Endothelial cell of umbilical vein (primary cell): ENCODE measurements around the gene LIN28B. TPM values are rescaled to one million over a fixed set of nuclear protein-coding genes. Genes with fewer than 3 reads are reported as not detected.

ENCODE experiments used
- BruUV-seq: library from RNA; stranded (reverse); fragments of 400-500 nt; replicated peaks from 2 replicates; lab custom pipeline; 2021; lab: Mats Ljungman, UMichigan
- CTCF ChIA-PET: fragments of 300-600, 350-600 bp; sonication (Branson Sonifier 250); formaldehyde crosslinking; loops from one replicate; lab custom pipeline; 2021; ENCODE audit warnings: antibody characterized with exemption, inconsistent platforms; lab: Charles Lee
- POLR2A ChIA-PET: fragments of 300-600, 350-600 bp; sonication (Branson Sonifier 250); formaldehyde crosslinking; loops from one replicate; lab custom pipeline; 2021; ENCODE audit warnings: antibody characterized with exemption, inconsistent platforms; lab: Charles Lee
- DNase-seq: peaks from one replicate; pipeline ENCODE4 v3.0.0-alpha.2; 2011; ENCODE audit warnings: low read depth, low spot score
- FAIRE-seq: peaks from 2 replicates; lab custom pipeline; 2011; peaks lifted over from hg19 to GRCh38; lab: Jason Lieb, UNC
- H2AFZ ChIP-seq: 2 replicates; pipeline ENCODE4 v1.6.0; 2012; ENCODE audit warnings: low read depth, low read length, control low read depth, inconsistent platforms
- H3K27ac ChIP-seq: 2 replicates; pipeline ENCODE4 v1.5.1; 2011; ENCODE audit warnings: low read depth, mild to moderate bottlenecking, control low read depth, low read length, moderate library complexity; ENCODE audit not compliant: insufficient read depth
- H3K27me3 ChIP-seq, 2 experiments: 2 replicates each; pipeline versions ENCODE4 v1.6.0 to v1.6.1; 2011; ENCODE audit warnings: low read length in 2 of 2, mixed read lengths in 1 of 2; ENCODE audit not compliant: control insufficient read depth in 2 of 2, insufficient read depth in 2 of 2
- H3K36me3 ChIP-seq, 2 experiments: 2 replicates in 1 of 2; 3 replicates in 1 of 2; pipeline ENCODE4 v1.5.1; 2011; ENCODE audit warnings: low read length in 2 of 2, mild to moderate bottlenecking in 1 of 2, moderate library complexity in 1 of 2; ENCODE audit not compliant: control insufficient read depth in 2 of 2, insufficient read depth in 2 of 2; ENCODE audit errors: extremely low read depth in 1 of 2
- H3K4me1 ChIP-seq: 3 replicates; pipeline ENCODE4 v1.5.1; 2011; ENCODE audit warnings: mild to moderate bottlenecking, low read length; ENCODE audit not compliant: control insufficient read depth, insufficient read depth; ENCODE audit errors: extremely low read depth
- H3K4me2 ChIP-seq: 2 replicates; pipeline ENCODE4 v1.6.1; 2011; ENCODE audit warnings: low read length, control low read depth, mixed read lengths; ENCODE audit not compliant: insufficient read depth
- H3K4me3 ChIP-seq, 3 experiments: fragments of 200-600 bp in 1 of 3; sonication (generic), shearing (Covaris generic) in 1 of 3; replicated peaks in 1 of 3; 2 replicates each; pipeline ENCODE4 v1.5.1; 2011 to 2016; ENCODE audit warnings: control low read depth in 3 of 3, low read length in 3 of 3, mild to moderate bottlenecking in 2 of 3, inconsistent platforms in 1 of 3, low read depth in 1 of 3, moderate library complexity in 1 of 3; ENCODE audit not compliant: insufficient read depth in 1 of 3
- H3K79me2 ChIP-seq: 2 replicates; pipeline ENCODE4 v1.6.0; 2012; ENCODE audit warnings: low read length, inconsistent platforms; ENCODE audit not compliant: control insufficient read depth, insufficient read depth
- H3K9ac ChIP-seq: replicated peaks from 2 replicates; pipeline ENCODE3; 2011; ENCODE audit warnings: low read length, control low read depth; ENCODE audit not compliant: insufficient read depth; ENCODE audit errors: extremely low read depth
- H3K9me1 ChIP-seq: replicated peaks from 3 replicates; pipeline ENCODE4 v1.6.0; 2011; ENCODE audit warnings: mild to moderate bottlenecking, low read length; ENCODE audit not compliant: control insufficient read depth, insufficient read depth; ENCODE audit errors: extremely low read depth
- H3K9me3 ChIP-seq: replicated peaks from 2 replicates; pipeline ENCODE4 v1.5.1; 2012; ENCODE audit warnings: low read length, inconsistent platforms; ENCODE audit not compliant: control insufficient read depth, insufficient read depth
- H4K20me1 ChIP-seq: replicated peaks from 2 replicates; pipeline ENCODE3; 2011; ENCODE audit warnings: mild to moderate bottlenecking, low read length; ENCODE audit not compliant: control insufficient read depth, insufficient read depth; ENCODE audit errors: extremely low read depth
- EZH2 ChIP-seq: IDR thresholded peaks from 2 replicates; pipeline ENCODE4 v1.6.1; 2012; ENCODE audit warnings: borderline replicate concordance, low read depth, mild to moderate bottlenecking, moderate library complexity, low read length, inconsistent platforms; ENCODE audit not compliant: severe bottlenecking
- FOS ChIP-seq: IDR thresholded peaks from 2 replicates; pipeline ENCODE4 v1.6.1; 2011; ENCODE audit warnings: mild to moderate bottlenecking, low read length, moderate library complexity, borderline replicate concordance; ENCODE audit not compliant: insufficient read depth
- GATA2 ChIP-seq: IDR thresholded peaks from 2 replicates; pipeline ENCODE4 v1.7.0; 2011; ENCODE audit warnings: low read depth, mild to moderate bottlenecking, moderate library complexity, mixed read lengths, low read length; ENCODE audit not compliant: insufficient read length, insufficient read depth
- JUN ChIP-seq: IDR thresholded peaks from 2 replicates; pipeline ENCODE4 v1.6.1; 2011; ENCODE audit warnings: borderline replicate concordance, low read depth; ENCODE audit not compliant: insufficient read length, insufficient read depth
- MYC ChIP-seq: IDR thresholded peaks from one replicate; pipeline ENCODE4 v1.6.1; 2011; ENCODE audit warnings: mild to moderate bottlenecking, low read depth, low read length
- POLR2A ChIP-seq: IDR thresholded peaks from 2 replicates; pipeline ENCODE4 v1.6.1; 2012; ENCODE audit warnings: low read depth, mild to moderate bottlenecking, control low read depth, low read length
- POLR2AphosphoS5 ChIP-seq: IDR thresholded peaks from 2 replicates; pipeline ENCODE4 v1.6.1; 2012; ENCODE audit warnings: low read depth, mild to moderate bottlenecking, control low read depth, low read length, moderate library complexity; ENCODE audit not compliant: insufficient read depth
- dilution Hi-C: fragments of 300-500 bp; cut with MboI; formaldehyde crosslinking; loops from one replicate; pipeline ENCODE4 v1.15.0; 2019; ENCODE audit warnings: low sequenced_read_pairs; ENCODE audit not compliant: extremely low pct_ligation_motif_present
- intact Hi-C: fragments of 100-400 bp; cut with micrococcal nuclease; formaldehyde crosslinking; loops from one replicate; pipeline ENCODE4 v1.10.0; 2022
- polyA plus RNA-seq, 4 experiments: library from polyadenylated mRNA; depleted of rRNA in 3 of 4; stranded (reverse) in 3 of 4; unstranded in 1 of 4; fragments of >200 nt; gene quantifications; 2 replicates each; pipeline versions ENCODE4 v1.2.1 to v1.2.3, GENCODE V29; 2011 to 2012; ENCODE audit warnings: missing spikeins in 1 of 4
- total RNA-seq: library from RNA; stranded (reverse); gene quantifications from 2 replicates; pipeline ENCODE4 v1.2.3, GENCODE V29; 2021
- TF ChIP-seq, protein P1 (sequence below), 2 donors: IDR thresholded peaks; 1 replicate in 1 of 2; 2 replicates in 1 of 2; pipeline ENCODE4 v1.5.1; 2011; ENCODE audit warnings: low read length in 2 of 2, mild to moderate bottlenecking in 2 of 2, moderate library complexity in 2 of 2, control low read depth in 1 of 2, inconsistent platforms in 1 of 2, low read depth in 1 of 2; ENCODE audit not compliant: insufficient read depth in 1 of 2; ENCODE audit errors: extremely low read depth in 1 of 2
- TF ChIP-seq, protein P2 (sequence below): IDR thresholded peaks from 2 replicates; pipeline ENCODE4 v1.6.1; 2011; ENCODE audit not compliant: insufficient read depth, insufficient read length

LIN28B gene
- total and polyA plus RNA-seq, 2 donors (not counting 3 experiments of a cell fraction or from before 2014, with no cell fraction given) = not detected

- DNase-seq = no peak
- FAIRE-seq = no peak
- Histone ChIP-seq H3K4me3 (no peak overlapping the region), H3K9me3 (no peaks in the 10 kb centered on the region), H3K9me1 (no peaks in the 10 kb centered on the region), H3K27ac (no peak overlapping the region), H3K27me3 (no peaks in the 10 kb centered on the region), H3K9ac (no peak overlapping the region), H2AFZ (no peak overlapping the region), H3K79me2 (no peaks in the 10 kb centered on the region), H3K4me1 (no peaks in the 10 kb centered on the region), H3K4me2 (no peak overlapping the region), H3K36me3 (no peaks in the 10 kb centered on the region), H4K20me1 (no peaks in the 10 kb centered on the region)
- TF ChIP-seq, protein P1, sequence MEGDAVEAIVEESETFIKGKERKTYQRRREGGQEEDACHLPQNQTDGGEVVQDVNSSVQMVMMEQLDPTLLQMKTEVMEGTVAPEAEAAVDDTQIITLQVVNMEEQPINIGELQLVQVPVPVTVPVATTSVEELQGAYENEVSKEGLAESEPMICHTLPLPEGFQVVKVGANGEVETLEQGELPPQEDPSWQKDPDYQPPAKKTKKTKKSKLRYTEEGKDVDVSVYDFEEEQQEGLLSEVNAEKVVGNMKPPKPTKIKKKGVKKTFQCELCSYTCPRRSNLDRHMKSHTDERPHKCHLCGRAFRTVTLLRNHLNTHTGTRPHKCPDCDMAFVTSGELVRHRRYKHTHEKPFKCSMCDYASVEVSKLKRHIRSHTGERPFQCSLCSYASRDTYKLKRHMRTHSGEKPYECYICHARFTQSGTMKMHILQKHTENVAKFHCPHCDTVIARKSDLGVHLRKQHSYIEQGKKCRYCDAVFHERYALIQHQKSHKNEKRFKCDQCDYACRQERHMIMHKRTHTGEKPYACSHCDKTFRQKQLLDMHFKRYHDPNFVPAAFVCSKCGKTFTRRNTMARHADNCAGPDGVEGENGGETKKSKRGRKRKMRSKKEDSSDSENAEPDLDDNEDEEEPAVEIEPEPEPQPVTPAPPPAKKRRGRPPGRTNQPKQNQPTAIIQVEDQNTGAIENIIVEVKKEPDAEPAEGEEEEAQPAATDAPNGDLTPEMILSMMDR (IDR thresholded peaks at IDR 0.05; ENCODE audit: extremely low read depth in 1 of 2, insufficient read depth in 1 of 2, low read depth in 1 of 2, low read length in 2 of 2) = no peak
- TF ChIP-seq FOS (no peak), POLR2A (no peak), POLR2AphosphoS5 (no peak)
- CTCF ChIA-PET = interaction anchor here (1.0 to 1.8 kb wide), 4 partner anchors 10 to 296 kb away, joined by 3 to 4 read pairs (median 4); partner anchors contain the start of gene PREP
- dilution Hi-C loops = loop anchor here (25.0 kb wide), 1 partner anchor 180 kb away; no protein-coding TSS in a partner anchor
- BruUV-seq = no TSS peak
- POLR2A ChIA-PET = no interaction called here
- intact Hi-C loops = loop anchor here (10.0 kb wide), 1 partner anchor 158 kb away; no protein-coding TSS in a partner anchor
These were observed 150.3 kb downstream of the LIN28B start for GRCh38 chr6:105107207-105107606.

DNA sequence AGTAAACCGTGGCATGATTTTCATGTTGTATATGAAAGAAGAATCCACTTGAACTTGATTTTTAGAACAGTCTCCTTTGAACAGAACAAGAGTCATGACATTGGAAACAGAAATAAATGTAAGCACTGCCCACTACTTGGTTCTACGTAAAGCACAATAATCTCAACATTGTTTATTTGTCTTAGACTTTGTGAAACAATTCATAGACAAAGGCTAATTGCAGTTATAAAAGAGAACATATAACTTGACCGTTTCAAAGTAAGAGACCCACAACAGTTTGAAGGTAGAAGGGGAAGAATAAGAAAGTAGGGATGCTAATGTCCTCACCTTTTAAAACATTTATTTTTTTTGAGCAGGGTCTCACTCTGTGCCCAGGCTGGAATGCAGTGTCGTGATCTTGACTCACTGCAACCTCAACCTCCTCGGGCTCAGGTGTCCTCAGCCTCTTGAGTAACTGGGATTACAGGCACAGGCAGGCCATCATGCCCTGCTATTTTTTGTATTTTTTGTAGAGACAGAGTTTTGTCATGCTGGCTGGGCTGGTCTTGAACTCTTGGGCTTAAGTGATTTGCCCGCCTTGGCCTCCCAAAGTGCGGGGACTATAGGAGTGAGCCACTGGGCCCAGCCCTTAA is 151.8 kb downstream of the LIN28B start:
- Histone ChIP-seq H4K20me1 (no peaks in the 10 kb centered on the region), H2AFZ (no peak overlapping the region), H3K9me1 (no peaks in the 10 kb centered on the region), H3K27me3 (no peaks in the 10 kb centered on the region), H3K4me1 (no peaks in the 10 kb centered on the region), H3K9me3 (no peaks in the 10 kb centered on the region), H3K36me3 (no peaks in the 10 kb centered on the region), H3K9ac (no peak overlapping the region), H3K79me2 (no peaks in the 10 kb centered on the region), H3K4me3 (no peak overlapping the region), H3K27ac (no peak overlapping the region), H3K4me2 (no peak overlapping the region)
- ChIA-PET POLR2A (no interaction called here), CTCF (interaction anchor here (1.8 kb wide), 1 partner anchor 21 kb away, joined by 4 read pairs; no protein-coding TSS in a partner anchor)
- dilution Hi-C loops (loop anchor here (25.0 kb wide), 1 partner anchor 179 kb away; no protein-coding TSS in a partner anchor), intact Hi-C loops (loop anchor here (10.0 kb wide), 1 partner anchor 156 kb away; no protein-coding TSS in a partner anchor)
- no peak for DNase-seq
- TF ChIP-seq MYC (no peak), GATA2 (no peak), JUN (no peak), POLR2A (no peak), FOS (no peak), POLR2AphosphoS5 (no peak), EZH2 (no peak)
- TF ChIP-seq, protein P2, sequence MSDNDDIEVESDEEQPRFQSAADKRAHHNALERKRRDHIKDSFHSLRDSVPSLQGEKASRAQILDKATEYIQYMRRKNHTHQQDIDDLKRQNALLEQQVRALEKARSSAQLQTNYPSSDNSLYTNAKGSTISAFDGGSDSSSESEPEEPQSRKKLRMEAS = no peak
- TF ChIP-seq, protein P1 (IDR thresholded peaks at IDR 0.05; ENCODE audit: extremely low read depth in 1 of 2, insufficient read depth in 1 of 2, low read depth in 1 of 2, low read length in 2 of 2) = no peak
- no peak for FAIRE-seq
- no TSS peak for BruUV-seq
